Psoas muscle (tissue), 8 donors: Measurements from ENCODE around the gene SLC24A4. TPM values are rescaled to one million over a fixed set of nuclear protein-coding genes. Genes with fewer than 3 reads are reported as not detected.

Experiments used
- ATAC-seq, 4 donors: fragments of 200-7000 bp; cut with Tn5 transposase; one replicate each; pipeline ENCODE4 v1.9.1; 2020; ENCODE audit warnings: moderate library complexity in 3 of 4, mild to moderate bottlenecking in 2 of 4
- DNase-seq, 2 donors: peaks; one replicate each; pipeline ENCODE4 v3.0.0-alpha.2; 2020
- H3K27ac ChIP-seq: fragments of 200-600 bp; one replicate; pipeline ENCODE4 v1.8.0; 2022
- H3K27me3 ChIP-seq, 3 donors: fragments of 200-600 bp in 1 of 3; one replicate each; pipeline versions ENCODE4 v1.6.1 to v1.8.0; 2013 to 2022; ENCODE audit warnings: low read length in 2 of 3, mild to moderate bottlenecking in 2 of 3, moderate library complexity in 1 of 3; ENCODE audit not compliant: insufficient read depth in 3 of 3
- H3K36me3 ChIP-seq, 2 donors: fragments of 200-600 bp in 1 of 2; one replicate each; pipeline versions ENCODE4 v1.6.1 to v1.8.0; 2013 to 2022; ENCODE audit warnings: low read depth in 1 of 2, mild to moderate bottlenecking in 1 of 2, moderate library complexity in 1 of 2; ENCODE audit not compliant: insufficient read depth in 1 of 2
- H3K4me1 ChIP-seq: fragments of 200-600 bp; one replicate; pipeline ENCODE4 v1.8.0; 2022
- H3K4me3 ChIP-seq: fragments of 200-600 bp; one replicate; pipeline ENCODE4 v1.8.0; 2022; ENCODE audit warnings: mild to moderate bottlenecking
- H3K9me3 ChIP-seq: fragments of 200-600 bp; one replicate; pipeline ENCODE4 v1.8.0; 2022
- WGBS, 3 donors: extraction: QIAGEN DNeasy Blood & Tissue Kit; methylation state at CpG; one replicate each; pipeline versions ENCODE4 v1.1.6 to v1.1.7; 2013; 5-methylcytosine and 5-hydroxymethylcytosine counted together
- intact Hi-C, 2 donors: fragments of 100-400 bp; cut with DNase I; formaldehyde crosslinking; loops; one replicate each; pipeline versions ENCODE4 v1.11.0 to v1.14.2; 2022
- polyA plus RNA-seq, 3 donors: library from polyadenylated mRNA; stranded (reverse); fragments of 200-250 nt; gene quantifications; one replicate each; pipeline ENCODE4 v1.2.3, GENCODE V29; 2013
- total RNA-seq, 4 donors: library from RNA; stranded (reverse); fragmentation: NEBNext Ultra II Directional in 2 of 4; extraction: Animal tissue kit (Norgen Biotek cat#: 25700) in 2 of 4; gene quantifications; one replicate each; pipeline versions ENCODE4 v1.2.1 to v1.2.4, GENCODE V29; 2021 to 2023
- TF ChIP-seq, protein P1 (sequence below): fragments of 200-600 bp; IDR thresholded peaks from one replicate; pipeline ENCODE4 v1.8.0; 2022; ENCODE audit warnings: antibody characterized with exemption
- donor health status: healthy with polysubstance abuse.
- donor health status: DM: no; HTN: no; CAD: no; lungs with moderate emphysema.
- donor health status: Bipolar disorder and iron deficiency.
- donor health status: healthy.
- donor health status: DM: yes; HTN: yes; CAD: no.
- donor health status: DM: no; HTN: no; CAD: no.
- donor health status: DM: no; HTN: no; CAD: no.
- donor health status: DM: yes; HTN: yes; CAD: no.

SLC24A4 gene
- total and polyA plus RNA-seq, 7 donors = 0.21 to 2.3 (median 0.34) TPM

DNA sequence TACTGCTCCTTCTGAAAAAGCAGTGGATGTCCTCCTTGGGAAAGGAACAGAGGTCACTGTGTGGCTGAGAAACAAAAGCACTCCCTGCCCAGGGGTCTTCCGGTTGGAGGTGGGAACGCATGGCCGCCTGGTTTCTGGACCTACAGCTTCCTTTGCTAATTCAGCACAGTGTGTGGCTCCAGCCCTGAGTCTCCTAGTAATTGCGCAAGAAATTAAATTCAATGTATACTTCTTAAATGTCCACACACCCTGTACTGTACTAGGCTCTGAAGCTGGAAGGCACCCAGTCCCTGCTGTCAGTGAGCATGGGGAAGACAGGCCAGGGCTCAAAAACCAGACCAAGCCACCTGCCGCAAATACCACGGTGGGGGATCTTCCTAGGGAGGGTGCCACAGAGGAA, 13.4 kb downstream of the SLC24A4 start:
- intact Hi-C loops = no loop called here
- no peaks in the 10 kb centered on the region for H3K4me1 ChIP-seq
- no peak overlapping the region for H3K4me3 ChIP-seq
- DNase-seq (no peak), ATAC-seq (no peak)
- H3K36me3 ChIP-seq = no peaks in the 10 kb centered on the region
- H3K27ac ChIP-seq = no peak overlapping the region
- TF ChIP-seq, protein P1, sequence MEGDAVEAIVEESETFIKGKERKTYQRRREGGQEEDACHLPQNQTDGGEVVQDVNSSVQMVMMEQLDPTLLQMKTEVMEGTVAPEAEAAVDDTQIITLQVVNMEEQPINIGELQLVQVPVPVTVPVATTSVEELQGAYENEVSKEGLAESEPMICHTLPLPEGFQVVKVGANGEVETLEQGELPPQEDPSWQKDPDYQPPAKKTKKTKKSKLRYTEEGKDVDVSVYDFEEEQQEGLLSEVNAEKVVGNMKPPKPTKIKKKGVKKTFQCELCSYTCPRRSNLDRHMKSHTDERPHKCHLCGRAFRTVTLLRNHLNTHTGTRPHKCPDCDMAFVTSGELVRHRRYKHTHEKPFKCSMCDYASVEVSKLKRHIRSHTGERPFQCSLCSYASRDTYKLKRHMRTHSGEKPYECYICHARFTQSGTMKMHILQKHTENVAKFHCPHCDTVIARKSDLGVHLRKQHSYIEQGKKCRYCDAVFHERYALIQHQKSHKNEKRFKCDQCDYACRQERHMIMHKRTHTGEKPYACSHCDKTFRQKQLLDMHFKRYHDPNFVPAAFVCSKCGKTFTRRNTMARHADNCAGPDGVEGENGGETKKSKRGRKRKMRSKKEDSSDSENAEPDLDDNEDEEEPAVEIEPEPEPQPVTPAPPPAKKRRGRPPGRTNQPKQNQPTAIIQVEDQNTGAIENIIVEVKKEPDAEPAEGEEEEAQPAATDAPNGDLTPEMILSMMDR = no peak
- 78 to 81% (median 80%) methylated on average over 6 of the region's 6 CpGs for WGBS, 3 donors
- no peaks in the 10 kb centered on the region for H3K27me3 ChIP-seq
- no peaks in the 10 kb centered on the region for H3K9me3 ChIP-seq

DNA sequence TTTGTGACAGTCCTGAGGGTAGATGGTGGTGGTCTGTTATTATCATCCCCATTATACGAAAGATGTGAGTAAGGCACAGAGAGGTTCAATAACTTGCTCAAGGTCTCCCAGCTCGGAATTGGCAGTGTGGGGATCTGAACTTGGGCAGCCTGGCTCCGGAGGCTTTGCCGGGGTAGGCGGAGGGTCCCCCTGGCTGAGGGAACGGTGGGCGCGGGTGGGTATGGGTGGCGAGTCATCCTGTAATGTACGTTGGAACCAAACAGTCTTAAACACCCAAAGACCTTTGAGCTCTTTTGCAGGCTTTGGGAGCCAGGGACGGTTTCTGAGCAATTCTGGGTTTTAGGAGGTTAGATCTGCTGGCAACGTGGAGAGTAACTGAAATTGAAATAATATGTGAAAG, 16.5 kb downstream of the SLC24A4 start:
- no peaks in the 10 kb centered on the region for H3K4me1 ChIP-seq
- intact Hi-C loops = no loop called here
- DNase-seq = no peak
- H3K27me3 ChIP-seq = no peaks in the 10 kb centered on the region
- 88 to 91% (median 89%) methylated on average over 12 of the region's 12 CpGs for WGBS, 3 donors
- TF ChIP-seq, protein P1 = no peak
- no peak for ATAC-seq
- no peaks in the 10 kb centered on the region for H3K36me3 ChIP-seq
- no peak overlapping the region for H3K4me3 ChIP-seq
- H3K27ac ChIP-seq = no peak overlapping the region
- H3K9me3 ChIP-seq = no peaks in the 10 kb centered on the region

DNA sequence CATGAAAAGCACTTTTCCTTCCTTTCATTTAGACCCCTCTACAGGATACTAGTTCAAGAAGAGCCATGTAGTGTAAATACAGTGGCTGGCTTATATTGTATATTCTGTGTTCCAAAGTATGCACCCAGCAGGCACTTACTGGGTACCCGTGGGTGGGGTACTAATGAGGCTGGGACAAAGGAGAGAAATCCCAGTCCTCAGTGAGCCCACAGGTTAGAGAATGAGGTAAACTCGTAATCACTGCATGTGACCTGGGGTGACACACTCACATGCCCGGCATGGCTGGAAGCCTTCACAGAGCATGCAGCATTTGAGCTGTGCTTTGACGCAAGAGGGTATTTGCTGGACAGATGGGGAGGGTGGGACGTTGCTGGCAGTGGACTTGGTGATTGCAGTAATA, 17.1 kb downstream of the SLC24A4 start:
- 51 to 61% (median 58%) methylated on average over 5 of the region's 5 CpGs for WGBS, 3 donors
- Histone ChIP-seq H3K4me1 (no peaks in the 10 kb centered on the region), H3K27me3 (no peaks in the 10 kb centered on the region), H3K4me3 (no peak overlapping the region), H3K9me3 (no peaks in the 10 kb centered on the region), H3K27ac (no peak overlapping the region), H3K36me3 (no peaks in the 10 kb centered on the region)
- TF ChIP-seq, protein P1 = no peak
- intact Hi-C loops = no loop called here
- DNase-seq = no peak
- no peak for ATAC-seq

DNA sequence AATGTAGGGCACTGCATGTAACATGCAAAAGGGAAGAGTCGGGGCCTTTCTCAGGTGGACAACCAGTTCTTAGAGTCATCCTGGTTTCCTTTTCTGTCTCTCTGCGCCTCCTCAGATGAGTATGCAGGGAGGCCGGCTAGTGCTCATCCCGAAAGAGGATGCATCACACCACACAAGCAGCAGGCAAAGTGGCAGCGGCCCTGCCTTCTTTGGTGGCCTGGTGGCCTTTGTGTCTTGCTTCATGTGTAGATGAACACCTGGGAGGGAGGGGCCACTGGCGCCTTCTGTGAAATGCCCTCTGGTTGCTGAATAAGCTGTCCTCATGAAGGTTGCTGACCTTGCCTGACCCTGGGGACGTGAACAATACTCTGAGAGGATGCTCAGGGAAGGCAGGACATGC, 18.0 kb downstream of the SLC24A4 start:
- H3K27ac ChIP-seq = no peak overlapping the region
- no peaks in the 10 kb centered on the region for H3K36me3 ChIP-seq
- DNase-seq (no peak), ATAC-seq (no peak)
- WGBS, 3 donors = 84 to 86% (median 84%) methylated on average over 7 of the region's 7 CpGs
- H3K9me3 ChIP-seq = no peaks in the 10 kb centered on the region
- no peak overlapping the region for H3K4me3 ChIP-seq
- H3K27me3 ChIP-seq = no peaks in the 10 kb centered on the region
- H3K4me1 ChIP-seq = no peaks in the 10 kb centered on the region
- intact Hi-C loops = no loop called here
- TF ChIP-seq, protein P1 = no peak

DNA sequence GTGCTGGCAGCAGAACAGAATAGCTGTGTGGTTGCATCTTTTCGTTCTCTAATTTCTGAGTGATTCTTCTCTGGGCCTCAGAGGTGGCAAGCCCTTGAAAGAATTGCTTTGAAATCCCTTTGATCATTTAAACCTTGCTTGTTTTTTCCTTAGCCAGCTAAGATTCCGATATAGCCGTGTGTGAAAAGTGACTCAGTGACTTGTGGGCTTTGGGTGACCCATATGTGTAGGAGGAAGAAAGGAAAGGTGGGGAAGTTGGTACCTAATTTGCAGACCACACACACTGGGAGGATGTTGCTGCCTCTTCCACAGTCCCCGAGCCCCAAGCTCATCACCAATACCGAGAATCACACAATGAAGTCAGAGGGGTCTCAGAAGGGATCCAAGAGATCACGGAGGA, 18.8 kb downstream of the SLC24A4 start:
- H3K4me3 ChIP-seq = no peak overlapping the region
- intact Hi-C loops = no loop called here
- DNase-seq (no peak), ATAC-seq (no peak)
- H3K36me3 ChIP-seq = no peaks in the 10 kb centered on the region
- TF ChIP-seq, protein P1 = no peak
- H3K27me3 ChIP-seq = no peaks in the 10 kb centered on the region
- 88 to 91% (median 90%) methylated on average over 6 of the region's 6 CpGs for WGBS, 3 donors
- H3K27ac ChIP-seq = no peak overlapping the region
- no peaks in the 10 kb centered on the region for H3K9me3 ChIP-seq
- no peaks in the 10 kb centered on the region for H3K4me1 ChIP-seq
